Cerebellar nuclear complex (tissue), 1 donor: ENCODE data around the gene SNRPN.
"Not testable (repeated sequence)": the region's sequence is repeated elsewhere in the genome, so short reads cannot be mapped to it uniquely, and the experiment has no call there.

ENCODE experiments used
- DNase-seq, 2 experiments: peaks; one replicate each; lab custom pipeline; 2025; lab: John Stamatoyannopoulos, UW

The SNRPN gene

GRCh38 chr15:24971052-24971451 lies 16.3 kb downstream of the SNRPN start:
- DNase-seq = no peak

GRCh38 chr15:24971772-24972171 lies 17.0 kb downstream of the SNRPN start:
- no peak for DNase-seq

GRCh38 chr15:24972707-24973106 lies 17.9 kb downstream of the SNRPN start:
- DNase-seq = not testable (repeated sequence)

GRCh38 chr15:24976932-24977331 lies 22.1 kb downstream of the SNRPN start:
- no peak for DNase-seq

- no peak for DNase-seq
Measured at GRCh38 chr15:24977686-24978085, 22.9 kb downstream of the SNRPN start.

GRCh38 chr15:24985224-24985623 lies 30.4 kb downstream of the SNRPN start:
- no peak for DNase-seq

GRCh38 chr15:24986653-24987052 lies 31.9 kb downstream of the SNRPN start:
- DNase-seq = no peak

- no peak for DNase-seq
Measured at GRCh38 chr15:25019434-25019833, 64.6 kb downstream of the SNRPN start.

- DNase-seq = no peak
Measured at GRCh38 chr15:25022233-25022632, 67.4 kb downstream of the SNRPN start.
